ENCODE measurements around the gene SPOCK1.
"Not testable (repeated sequence)": the region's sequence is repeated elsewhere in the genome, so short reads cannot be mapped to it uniquely, and the experiment has no call there.

SPOCK1 gene

DNA sequence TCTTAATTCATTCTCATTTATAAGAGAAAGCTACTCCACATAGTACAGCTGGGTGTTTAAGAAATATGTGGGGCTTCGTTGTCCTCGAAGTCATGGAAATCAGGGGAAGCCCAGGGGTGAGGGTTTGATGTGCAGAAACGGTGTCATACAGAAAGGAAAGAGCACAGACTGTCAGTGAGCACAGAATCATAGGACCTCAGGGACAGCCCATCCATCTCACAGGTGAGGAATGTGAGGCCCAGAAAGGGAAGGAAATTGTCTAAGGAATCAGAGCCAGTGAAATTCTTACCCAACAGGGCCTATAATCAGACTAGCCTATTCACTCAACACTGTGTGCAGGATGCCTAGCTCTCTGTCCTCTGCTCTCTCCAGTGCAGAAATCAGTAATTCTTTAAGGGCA lies 535.6 kb downstream of the SPOCK1 start:
- DNase-seq = no peak

GRCh38 chr5:136957428-136957827 lies 541.7 kb downstream of the SPOCK1 start:
- DNase-seq = no peak

DNA sequence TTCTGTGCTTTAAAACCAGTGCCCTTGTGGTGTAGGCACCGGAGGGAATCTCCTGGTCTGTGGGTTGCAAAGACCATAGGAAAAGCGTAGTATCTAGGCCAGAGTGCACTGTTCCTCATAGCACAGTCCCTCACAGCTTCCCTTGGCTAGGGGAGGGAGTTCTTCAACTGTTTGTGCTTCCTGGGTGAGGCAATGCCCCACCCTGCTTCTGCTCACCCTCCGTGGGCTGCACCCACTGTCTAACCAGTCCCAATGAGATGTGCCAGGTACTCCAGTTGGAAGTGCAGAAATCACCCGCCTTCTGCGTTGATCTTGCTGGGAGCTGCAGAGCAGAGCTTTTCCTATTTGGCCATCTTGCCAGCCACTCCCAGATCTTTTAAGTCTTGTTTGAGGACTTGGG lies 545.0 kb downstream of the SPOCK1 start:
- DNase-seq = not testable (repeated sequence)

DNA sequence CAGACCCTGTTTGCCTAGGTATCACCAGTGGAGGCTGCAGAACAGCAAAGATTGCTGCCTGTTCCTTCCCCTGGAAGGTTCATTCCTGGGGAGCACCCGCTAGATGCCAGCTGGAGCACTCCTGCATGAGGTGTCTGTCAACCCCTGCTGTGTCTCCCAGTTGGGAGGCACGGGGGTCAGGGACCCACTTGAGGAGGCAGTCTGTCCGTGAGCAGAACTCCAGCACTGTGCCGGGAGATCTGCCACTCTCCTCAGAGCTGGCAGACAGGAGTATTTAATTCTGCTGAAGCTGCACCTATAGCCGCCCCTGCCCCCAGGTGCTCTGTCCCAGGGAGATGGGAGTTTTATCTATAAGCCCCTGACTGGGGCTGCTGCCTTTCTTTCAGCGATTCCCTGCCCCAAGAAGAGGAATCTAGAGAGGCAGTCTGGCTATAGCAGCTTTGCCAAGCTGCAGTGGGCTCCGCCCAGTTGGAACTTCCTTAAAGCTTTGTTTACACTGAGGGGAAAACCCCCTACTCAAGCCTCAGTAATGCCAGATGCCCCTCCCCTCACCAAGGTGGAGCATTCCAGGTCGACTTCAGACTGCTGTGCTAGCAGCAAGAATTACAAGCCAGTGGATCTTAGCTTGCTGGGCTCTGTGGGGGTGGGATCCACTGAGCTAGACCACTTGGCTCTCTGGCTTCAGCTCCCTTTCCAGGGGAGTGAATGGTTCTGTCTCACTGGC lies 545.6 kb downstream of the SPOCK1 start:
- DNase-seq = not testable (repeated sequence)

- DNase-seq = no peak
Observed at GRCh38 chr5:136927571-136927970, 571.6 kb downstream of the SPOCK1 start.

DNA sequence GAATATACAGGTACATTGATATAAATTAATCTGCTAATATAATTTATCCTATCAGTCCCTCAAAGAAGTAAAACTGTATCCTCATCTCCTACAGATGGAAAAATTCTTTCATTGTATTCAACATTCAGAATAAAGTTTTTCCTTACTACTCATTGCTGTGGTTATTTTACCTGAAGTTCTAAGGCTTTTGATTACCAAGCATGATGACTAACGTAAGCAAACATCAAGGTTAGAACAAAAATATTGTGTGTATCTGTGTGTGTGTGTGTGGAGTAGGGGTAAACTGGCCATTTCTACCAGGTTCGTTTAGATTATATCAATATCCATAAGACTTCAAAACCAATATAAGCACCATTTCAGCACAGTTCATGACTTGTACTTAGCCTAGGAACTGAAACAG lies 573.1 kb downstream of the SPOCK1 start:
- DNase-seq = no peak

All from hypothalamus (tissue), 51 donors.